GM21619 (cell line): ENCODE results near the gene NGDN.

Experiments
- ATAC-seq: cut with Tn5 transposase; IDR thresholded peaks from one replicate; pipeline ENCODE4 v1.9.1; 2021; ENCODE audit not compliant: unreplicated experiment

Gene NGDN

DNA sequence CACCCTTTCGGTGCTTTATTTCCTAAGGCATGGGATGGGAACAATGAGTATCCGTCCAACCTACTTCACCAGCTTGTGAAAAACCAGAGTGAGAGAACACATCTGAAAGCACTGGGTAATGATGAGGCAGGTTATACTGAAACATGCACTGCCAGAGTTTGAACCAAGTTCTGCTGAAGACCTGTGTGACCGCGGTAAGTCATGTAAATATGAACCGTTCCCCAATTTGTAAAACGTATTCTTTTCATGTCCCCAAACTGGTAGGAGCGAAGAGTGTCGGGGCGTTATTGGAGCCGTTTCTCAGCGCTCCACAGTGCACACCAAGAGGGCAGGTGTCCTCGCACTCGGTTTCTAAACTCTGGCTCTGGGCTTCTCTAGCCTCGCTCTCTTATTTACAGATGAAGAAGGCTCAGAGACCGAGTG, 788 bp upstream of the NGDN start:
- no peak for ATAC-seq

DNA sequence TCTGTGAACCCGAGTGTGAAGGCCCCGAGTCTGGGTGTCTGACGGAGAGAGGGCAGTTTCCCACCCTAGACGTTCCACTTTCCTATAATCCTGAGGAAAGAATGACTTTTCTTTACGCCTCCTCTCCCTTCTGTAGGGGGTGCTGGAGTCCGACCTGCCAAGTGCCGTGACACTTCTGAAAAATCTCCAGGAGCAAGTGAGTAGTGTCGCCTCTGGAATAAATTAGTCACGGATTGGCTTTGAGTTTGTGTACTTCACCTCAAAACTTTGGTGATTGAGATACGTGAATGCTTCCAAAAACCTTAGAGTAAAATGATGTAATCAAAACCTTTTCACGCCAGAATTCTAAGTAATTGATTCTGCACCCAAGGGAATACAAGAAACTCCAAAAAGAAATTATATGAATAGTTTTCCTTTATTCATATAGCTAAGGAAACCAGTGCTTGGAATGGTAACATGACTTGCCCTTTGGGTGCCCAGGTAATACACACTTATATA, 452 bp downstream of the NGDN start:
- peak; percentile 2 for ATAC-seq

DNA sequence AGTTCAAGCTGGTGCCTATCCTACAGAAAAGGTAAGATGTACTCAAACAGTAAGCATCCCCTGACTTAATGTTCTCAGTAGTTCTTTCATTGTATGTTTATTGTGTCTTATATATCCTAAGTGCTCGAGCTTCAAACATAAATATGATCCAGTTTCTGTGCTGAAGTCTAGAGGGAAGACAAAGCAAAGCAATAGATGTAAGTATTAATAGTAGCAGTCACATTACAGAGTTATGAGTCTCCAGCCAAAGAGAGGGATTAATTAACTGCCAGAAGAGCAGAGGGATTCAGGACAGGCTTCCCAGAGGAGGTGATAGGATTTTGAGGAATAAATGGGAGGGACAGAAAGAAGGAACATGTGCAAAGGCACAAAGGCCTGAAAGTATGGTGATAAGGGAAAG, 1.4 kb downstream of the NGDN start:
- ATAC-seq, result no peak

DNA sequence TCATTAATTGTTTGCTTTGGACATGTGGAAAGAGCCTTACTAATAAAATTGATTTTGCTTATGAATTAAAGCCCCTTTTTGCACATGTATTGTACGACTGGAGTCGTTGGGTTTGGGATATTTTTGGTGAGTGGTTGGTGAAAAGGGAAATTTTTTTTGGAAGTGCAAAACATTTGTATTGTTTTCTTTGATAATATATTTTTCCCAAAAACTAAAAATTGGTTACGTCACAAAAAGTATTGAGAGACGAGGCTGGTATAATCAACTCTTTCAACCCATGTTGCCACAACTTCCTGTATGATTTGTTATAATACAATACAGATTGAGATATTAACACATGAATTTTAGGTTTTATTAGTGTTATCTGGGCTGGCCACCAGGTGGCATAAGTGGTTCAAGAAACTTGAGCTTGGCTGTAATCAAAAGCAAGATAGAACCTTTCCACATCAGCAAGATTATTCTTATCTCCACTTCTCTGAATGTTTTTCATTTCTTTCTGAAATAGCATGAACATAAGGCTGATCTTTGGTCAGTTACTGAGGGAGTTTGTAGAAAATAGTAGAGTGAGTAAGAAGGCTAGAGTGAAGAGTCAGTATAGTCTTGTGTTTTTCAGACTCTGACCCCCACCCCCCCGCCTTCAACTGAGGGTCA, 8.7 kb downstream of the NGDN start:
- ATAC-seq, result no peak

DNA sequence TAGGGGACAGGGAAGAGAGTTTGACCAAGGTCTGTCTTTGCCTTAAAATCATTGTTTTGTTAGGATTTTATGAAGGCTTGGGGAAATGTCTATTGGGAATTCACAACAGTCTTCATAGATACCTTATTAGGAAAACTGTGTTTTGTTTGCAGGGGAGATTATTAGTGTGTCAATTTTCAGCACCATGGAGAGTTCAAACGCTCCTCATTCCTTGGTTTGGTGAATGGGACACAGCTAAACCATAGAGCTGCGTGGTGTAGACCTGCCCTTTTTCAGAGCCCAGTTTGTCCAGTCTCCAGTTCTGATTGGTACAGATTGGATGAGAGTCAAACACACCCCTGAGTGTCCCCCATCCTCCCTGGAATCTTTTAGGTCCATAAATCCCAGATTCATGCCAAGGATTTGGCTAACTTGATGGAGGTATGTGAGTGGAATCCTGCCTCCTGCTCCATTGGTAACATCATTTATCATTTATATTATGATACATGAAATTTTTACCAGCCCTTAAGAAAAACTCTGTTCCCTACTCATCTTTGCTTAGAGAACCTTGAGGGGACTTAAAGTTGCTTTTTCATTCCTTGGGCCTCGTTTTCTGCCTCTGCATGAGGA, 12.0 kb downstream of the NGDN start:
- no peak for ATAC-seq

DNA sequence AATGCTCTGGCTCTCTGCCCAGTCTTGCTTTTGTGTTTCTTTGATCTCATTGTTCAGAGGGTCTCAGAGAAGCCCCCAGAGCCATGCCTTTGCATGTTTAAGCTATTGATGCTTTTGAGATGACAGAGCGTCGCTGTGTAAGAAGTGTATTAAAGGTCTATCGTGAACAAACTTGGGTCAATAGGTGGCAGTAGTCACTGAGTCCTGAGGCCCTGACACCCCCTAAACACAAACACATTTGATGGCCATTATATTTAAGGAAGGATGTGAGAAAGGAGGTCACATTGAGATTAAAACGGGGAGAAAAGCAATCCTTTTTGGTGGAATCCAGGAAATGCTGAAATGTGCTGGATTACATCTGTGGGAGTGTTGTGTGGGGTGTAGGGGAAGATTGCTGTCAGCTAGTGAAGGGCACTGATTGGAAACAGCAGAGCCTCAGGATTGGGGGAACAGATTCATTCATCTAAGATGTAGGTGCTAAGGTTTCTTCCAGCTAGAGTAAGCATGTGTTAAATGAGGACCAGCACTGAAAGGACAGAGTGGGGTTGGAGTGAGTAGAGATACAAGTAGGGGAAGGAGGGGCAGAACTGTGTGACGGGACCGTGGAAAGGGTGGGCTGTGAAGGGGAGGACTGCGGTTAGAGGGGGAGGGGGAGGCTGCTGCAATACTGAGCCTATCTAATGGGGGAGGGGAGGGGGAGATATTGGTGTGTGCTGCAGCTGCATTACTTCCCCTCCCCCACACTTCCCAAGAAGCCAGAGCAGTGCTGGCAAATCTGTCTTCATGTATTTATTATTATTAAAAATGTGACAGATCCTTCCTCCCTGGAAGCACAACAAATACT, 12.7 kb downstream of the NGDN start:
- no peak for ATAC-seq

DNA sequence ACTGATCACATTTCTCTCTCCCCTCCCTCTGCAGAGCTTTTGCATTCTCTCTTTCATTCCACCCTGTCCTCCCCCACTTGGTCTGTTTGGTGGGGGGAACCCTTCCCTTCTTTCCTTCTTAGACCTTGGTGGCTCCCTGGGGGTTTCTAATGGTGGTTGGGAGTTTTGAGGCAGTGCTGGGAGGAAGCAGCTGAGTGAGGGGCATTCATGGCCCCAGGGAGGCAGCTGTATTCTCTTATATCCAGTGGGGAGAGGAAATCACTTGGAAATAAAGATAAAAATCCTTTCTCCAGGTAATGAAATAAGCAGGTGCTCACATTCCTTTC, 13.3 kb downstream of the NGDN start:
- ATAC-seq, result no peak

DNA sequence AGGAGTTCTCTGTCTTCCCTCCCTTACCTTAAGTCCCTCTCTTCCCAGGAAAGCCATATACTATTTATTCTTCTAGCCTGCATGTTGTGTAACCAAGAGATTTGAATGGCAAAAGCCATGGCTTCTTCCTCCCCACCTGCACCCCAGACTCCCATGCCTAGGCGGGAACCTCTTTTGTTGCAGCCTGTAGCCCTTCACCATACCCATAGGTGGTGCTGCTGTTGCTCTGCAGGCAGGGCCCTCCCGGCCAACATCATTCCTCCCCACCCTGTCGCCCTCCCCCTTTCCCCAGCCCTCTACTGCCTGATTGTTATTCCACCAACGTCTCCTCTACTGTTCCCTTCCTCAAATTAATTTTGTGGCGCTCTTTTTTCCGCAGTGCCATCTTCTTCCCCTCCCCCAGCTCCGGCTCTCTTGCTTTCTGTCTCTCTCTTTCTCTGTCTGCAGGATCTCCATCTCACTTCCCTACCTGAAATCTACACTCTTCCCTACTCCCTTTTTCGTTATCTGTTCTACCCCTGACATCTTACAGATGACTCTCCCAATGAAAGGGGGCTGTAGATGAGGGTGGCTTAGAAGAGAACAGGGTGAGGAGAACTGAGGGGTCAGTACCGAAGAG, 13.8 kb downstream of the NGDN start:
- ATAC-seq, result no peak

DNA sequence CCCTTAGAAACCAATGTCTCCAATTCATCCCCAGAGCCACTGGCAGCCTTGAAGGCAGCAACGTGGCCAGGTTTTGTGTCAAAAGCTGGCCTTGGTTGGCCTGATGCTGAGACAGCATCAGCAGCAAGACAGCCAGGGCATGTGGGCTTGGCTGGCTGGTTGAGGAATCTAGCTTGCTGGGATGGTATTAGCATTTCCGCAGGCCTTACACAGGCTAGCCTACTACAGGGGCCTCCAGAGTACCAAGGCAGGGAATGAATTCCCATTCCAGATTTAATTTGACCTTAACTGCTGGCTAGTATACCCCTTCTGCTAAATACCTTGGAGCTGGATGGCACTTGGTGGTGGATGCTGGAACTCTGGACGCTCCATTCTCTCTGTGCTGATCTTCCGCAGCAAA, 15.8 kb downstream of the NGDN start:
- no peak for ATAC-seq

DNA sequence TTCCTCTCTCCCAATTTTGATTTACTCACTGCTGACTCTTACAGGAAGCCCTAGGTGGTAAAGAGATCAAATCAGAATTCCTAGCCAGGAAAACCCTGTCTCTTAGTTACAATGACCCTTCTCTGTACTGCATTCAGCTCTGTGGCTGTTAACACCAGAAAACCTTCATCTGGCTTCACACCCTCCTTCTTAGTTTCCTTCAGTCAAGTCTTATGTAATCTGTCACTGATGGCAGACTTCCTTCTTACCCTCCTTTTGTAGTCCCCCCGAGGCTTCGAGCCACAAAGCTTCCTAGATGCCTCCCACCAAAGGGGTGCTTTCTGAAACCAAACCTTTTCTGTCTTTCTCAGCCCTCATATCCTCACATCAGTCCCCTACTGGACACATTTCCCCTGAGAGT, 16.5 kb downstream of the NGDN start:
- ATAC-seq, result no peak

DNA sequence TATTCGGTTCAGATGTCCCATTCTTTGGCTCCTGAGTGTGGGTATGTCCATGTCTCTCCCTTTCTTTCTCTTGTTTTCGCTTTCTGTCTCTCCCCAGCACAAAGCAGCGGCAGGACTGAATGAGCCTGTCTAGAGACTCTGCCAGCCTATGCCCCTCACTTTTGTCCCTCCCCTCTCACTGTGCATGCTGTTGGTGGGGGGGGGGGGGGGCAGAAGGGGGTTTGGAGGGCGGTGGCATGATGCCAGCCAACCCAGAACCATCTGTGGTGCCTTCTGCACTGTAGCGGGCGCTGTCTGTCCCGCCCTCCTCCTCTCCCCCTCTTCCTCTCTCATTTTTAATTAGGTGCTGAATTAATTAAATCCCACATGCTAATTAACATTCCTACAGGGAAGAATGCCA, 17.7 kb downstream of the NGDN start:
- no peak for ATAC-seq

DNA sequence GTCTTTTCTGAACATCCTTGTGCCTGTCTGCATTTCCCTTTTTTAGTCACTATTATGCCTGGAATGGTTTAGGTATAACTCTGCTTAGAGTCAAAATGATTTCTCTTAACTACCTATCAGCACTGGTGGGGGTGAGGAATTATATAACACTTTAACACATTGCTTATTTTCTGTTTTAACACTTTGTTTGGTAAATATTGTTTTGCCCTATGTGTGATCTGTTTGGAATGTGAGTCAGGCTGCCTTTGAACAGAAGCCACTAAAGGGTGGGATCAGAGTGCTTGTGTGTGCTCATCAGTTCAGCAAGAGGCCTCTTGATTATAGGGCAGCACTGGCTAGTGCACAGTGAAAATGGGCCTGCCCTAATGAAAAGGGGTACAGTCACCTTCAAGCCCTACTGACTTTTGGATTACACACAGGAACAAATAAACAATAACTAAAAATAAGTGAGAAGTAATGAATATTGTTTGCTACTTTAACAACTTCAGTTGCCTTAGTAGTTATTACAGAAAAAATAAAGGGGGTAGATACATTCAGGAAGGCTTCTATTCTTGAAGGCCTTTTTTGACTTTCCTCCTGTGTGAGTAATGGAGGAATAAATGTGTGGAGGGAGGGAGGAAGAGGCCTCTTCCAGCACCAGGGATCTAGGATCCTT, 23.2 kb downstream of the NGDN start:
- ATAC-seq, result no peak

DNA sequence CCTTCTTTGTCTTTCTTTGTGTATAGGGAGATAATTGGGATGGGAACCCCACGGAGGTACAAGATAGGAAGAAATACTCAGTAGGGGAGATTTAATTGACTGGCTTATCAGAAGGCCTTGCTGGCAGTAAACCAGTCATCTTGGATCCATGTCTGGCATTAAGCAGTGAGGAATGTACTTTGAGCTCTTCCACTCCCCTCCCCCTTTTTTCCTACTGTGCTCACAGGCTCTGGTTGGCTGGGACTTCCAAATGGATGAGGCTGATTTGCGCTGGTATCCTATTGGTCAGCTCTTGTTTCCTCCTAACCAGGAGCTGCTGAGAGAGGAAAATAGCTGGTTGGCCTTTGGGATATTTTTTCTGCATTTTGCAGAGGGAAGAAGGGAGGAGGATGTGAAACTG, 24.7 kb downstream of the NGDN start:
- ATAC-seq, result no peak

DNA sequence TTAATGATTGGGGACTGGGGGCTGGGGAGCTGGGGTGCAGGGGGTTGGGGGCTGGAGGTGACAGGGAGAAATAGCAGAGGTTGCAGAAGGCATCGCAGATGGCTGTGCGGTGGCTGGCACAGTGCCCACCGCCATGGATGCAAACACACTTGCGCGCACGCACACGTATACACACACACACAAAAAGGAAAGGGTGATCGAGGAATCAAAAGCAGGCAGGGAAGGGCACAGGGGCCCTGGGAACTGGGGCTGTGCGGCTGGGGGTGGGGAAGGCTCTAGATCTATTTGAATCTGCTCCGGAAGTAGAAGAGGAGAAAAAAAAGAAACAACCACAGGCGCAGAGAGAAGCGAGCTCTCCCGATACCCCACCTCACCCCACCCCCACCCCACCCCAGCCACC, 42.7 kb downstream of the NGDN start:
- ATAC-seq, result no peak

DNA sequence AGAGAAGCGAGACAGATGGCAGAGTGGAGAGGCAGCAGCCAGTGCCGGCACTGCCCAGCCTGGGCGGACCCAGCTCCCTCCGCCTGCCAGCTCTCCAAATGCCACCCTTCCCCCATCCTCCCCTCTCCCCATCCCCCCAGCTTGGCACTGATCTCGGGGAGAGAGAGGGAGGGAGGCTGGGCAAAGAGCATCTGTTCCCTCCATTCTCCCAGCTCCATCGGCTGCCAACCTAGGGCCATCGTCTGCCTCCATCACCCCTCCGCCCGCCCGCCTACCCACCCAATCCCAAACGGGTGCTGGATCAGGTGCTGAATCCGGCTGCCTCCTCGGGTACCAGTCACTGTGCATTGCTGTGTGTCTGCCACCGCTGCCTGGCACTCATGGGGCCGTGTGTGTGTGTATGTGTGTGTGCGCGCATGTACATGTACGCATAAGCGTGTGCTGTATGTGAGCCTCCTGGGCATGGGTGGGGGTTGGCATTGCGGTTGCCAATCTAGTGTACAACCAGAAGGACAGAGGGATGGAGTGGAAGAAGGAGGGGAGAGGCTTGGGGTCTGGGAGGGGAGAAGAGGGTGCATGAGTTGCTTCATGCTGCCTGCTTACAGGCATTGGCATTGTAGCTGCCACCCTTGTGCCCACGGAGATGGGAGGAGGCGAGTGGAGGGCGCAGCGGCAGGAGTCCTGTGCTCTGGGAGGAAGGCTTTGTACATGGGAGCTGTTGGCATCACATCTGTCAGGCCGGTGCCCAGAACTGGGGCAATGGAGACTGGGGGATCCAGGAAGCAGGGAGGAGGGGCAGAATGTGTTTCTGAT, 43.7 kb downstream of the NGDN start:
- ATAC-seq, result no peak

DNA sequence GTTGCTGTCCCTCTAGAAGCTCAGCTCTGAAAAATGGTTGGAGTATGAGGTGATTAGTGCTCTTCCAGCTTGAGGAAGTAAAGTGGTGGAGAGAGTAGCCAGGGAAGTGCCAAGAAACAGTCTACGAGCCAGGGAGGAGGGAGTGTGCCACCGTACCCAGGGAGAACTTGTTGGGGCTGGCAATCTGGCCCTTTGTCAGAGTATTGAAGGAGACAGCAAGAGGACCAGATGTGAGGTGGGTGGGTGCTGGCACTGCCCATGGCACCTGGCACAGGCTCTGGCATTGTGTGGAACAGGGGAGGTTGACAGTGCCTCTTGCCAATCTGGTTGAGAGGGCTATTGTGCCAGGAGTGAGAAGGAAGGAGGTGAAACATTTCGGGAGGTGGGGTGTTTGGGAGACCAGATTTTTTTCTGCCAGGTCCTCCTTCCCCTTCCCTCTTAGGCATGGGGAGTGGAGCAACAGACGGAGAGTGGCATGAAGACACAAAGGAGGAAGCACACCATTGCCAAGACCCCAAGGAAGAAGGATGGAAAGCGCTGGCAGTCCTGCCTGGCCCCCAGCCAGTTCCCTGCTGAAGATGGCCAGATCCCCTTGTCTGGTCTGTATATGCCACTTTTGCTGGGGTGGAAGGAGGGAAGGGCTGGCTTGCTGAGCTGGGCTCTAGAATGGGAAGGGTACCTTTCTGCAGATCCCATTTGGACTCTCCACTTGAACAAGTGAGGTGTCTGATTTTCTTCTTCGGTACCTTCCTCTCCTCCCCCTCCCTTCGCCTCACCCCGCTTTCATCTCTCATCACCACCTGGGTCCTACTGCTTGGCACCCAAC, 44.5 kb downstream of the NGDN start:
- ATAC-seq, result no peak

DNA sequence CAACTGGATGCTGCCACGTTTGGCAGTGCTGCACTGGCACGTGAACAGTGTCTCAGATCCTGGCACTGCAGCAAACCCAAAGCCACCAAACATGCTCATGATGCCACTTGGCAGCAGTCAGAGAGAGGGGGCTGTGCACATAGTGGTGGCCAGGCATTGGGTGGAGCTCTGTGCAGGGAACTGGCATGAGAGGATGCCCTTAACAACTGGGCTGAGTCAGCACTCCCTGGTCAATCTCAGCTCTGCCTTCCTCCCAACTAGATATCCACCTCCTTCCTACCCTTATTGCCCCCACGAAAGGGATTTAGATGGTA, 45.1 kb downstream of the NGDN start:
- ATAC-seq, result no peak

DNA sequence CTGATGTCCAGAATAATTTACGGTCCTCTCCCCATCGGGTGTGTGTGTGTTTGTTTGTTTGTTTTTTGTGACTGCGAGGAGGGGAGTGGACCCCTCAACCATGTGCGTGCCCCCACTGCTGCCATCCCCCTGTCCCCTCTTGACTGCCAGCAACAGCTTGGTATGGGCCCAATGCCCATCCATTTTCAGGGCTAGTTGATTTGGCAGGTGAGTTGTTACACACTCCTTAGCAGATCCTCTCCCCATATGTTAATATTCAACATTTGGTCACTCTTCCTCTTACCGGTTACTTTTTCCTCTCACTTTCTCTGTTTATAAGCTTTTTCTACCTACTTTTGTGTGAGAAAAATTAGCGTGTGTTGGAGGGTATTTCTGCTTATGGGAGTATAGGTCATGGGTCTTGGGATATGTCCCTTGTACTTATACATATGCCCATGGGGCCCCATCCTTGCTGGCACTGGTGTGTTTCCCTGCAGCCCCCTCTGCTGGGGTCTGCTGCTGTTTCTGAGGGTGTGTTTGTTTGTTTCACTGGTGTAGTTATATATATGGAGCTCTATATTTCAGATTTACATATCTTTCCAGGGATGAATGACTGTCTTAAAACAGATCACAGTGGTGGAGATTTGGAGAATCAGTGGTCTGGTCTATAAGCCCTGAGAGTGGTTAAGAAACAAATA, 48.3 kb downstream of the NGDN start:
- ATAC-seq, result no peak

DNA sequence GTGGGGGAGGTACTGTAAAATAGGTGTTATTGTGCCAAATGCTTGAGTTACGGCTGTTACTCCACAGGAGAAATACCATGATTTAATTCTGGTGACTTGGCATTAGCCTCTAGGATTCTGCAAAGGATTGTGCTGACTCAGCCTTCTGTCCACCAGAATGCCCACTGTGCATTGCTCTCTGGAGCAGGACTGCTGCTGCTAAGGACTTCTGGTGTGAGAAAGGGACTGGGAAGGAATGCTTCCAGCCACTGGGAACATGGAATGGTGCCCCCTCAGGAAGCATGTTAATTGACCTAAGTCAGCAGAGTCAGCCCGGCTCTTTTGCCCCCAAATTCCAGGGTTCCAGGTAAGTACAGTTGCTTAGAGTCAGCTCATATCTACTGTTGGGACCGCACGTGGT, 49.2 kb downstream of the NGDN start:
- ATAC-seq, result no peak
